MCF 10A (cell line): Measurements from ENCODE around the gene KCNG4. TPM values are rescaled to one million over a fixed set of nuclear protein-coding genes. Genes with fewer than 3 reads are reported as not detected.

Source experiments
- BruUV-seq: library from RNA; stranded (reverse); fragments of 400-500 nt; replicated peaks from 2 replicates; lab custom pipeline; 2021; lab: Mats Ljungman, UMichigan
- CTCF ChIA-PET: fragments of 300-600 bp; sonication (Branson Sonifier 250); formaldehyde crosslinking; extraction: SDS; loops from one replicate; lab custom pipeline; 2021; ENCODE audit warnings: antibody characterized with exemption, inconsistent platforms; lab: Yijun Ruan, JAX
- POLR2A ChIA-PET: fragments of 300-600, 350-650 bp; sonication (Branson Sonifier 250); formaldehyde crosslinking; extraction: SDS; loops from one replicate; lab custom pipeline; 2020; ENCODE audit warnings: antibody characterized with exemption, inconsistent platforms; lab: Yijun Ruan, JAX
- DNase-seq: peaks from one replicate; pipeline ENCODE4 v3.0.0-alpha.2; 2018; ENCODE audit not compliant: unreplicated experiment
- H3K27ac Mint-ChIP-seq: one replicate; pipeline ENCODE4 v1.8.0; 2022; ENCODE audit warnings: mild to moderate bottlenecking, low read depth, mixed read lengths; ENCODE audit not compliant: unreplicated experiment
- H3K27me3 Mint-ChIP-seq: one replicate; pipeline ENCODE4 v1.8.0; 2022; ENCODE audit warnings: mixed read lengths; ENCODE audit not compliant: insufficient read depth, unreplicated experiment
- H3K36me3 Mint-ChIP-seq: one replicate; pipeline ENCODE4 v1.8.0; 2022; ENCODE audit warnings: mild to moderate bottlenecking, moderate library complexity, mixed read lengths; ENCODE audit not compliant: insufficient read depth, unreplicated experiment
- H3K4me1 Mint-ChIP-seq: one replicate; pipeline ENCODE4 v1.8.0; 2022; ENCODE audit warnings: mixed read lengths; ENCODE audit not compliant: insufficient read depth, unreplicated experiment
- H3K4me3 Mint-ChIP-seq: one replicate; pipeline ENCODE4 v1.8.0; 2022; ENCODE audit warnings: mild to moderate bottlenecking, moderate library complexity, mixed read lengths; ENCODE audit not compliant: unreplicated experiment
- H3K9me3 Mint-ChIP-seq: one replicate; pipeline ENCODE4 v1.8.0; 2022; ENCODE audit warnings: mixed read lengths; ENCODE audit not compliant: unreplicated experiment
- CTCF ChIP-seq: fragments of 200-600 bp; IDR thresholded peaks from one replicate; pipeline ENCODE4 v1.8.0; 2022; ENCODE audit warnings: antibody characterized with exemption, mild to moderate bottlenecking; ENCODE audit not compliant: unreplicated experiment
- intact Hi-C: fragments of 100-400 bp; cut with micrococcal nuclease; formaldehyde crosslinking; loops from 2 replicates; pipeline ENCODE4 v1.14.1; 2022
- total RNA-seq: library from RNA; stranded (reverse); gene quantifications from 2 replicates; pipeline ENCODE4 v1.2.3, GENCODE V29; 2022

Gene KCNG4
- total RNA-seq, 1 experiment from 2014 or later, result not detected

GRCh38 chr16:84194470-84195200 lies 45.2 kb downstream of the KCNG4 start:
- Mint-ChIP-seq H3K4me1 (peaks cover 14% of the 10 kb centered on the region), H3K27me3 (no peaks in the 10 kb centered on the region)

DNA sequence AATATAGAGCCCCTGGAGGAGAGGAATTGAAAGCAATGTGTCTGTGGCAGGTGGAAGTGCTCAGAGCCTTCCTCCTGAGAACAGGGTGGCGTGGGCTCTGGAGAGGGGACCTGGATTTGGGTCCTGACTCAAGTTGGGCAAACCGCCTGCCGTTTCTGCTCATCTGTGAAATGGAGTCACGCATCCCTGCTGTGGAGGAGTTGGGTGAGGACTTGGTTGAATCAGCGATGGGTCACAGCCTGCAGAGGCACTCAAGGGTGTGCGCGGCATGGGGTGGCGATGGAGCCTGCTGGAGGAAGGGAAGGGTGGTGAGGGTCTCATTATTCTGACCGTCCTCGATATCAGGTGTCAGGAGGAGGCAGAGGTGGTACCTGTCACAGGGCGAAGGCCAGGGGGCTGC lies 45.8 kb downstream of the KCNG4 start:
- DNase-seq, result no peak
- Mint-ChIP-seq H3K4me1 (peaks cover 13% of the 10 kb centered on the region), H3K27me3 (no peaks in the 10 kb centered on the region), H3K27ac (no peak overlapping the region), H3K36me3 (no peaks in the 10 kb centered on the region), H3K9me3 (no peaks in the 10 kb centered on the region), H3K4me3 (no peak overlapping the region)
- no peak for TF ChIP-seq CTCF
- BruUV-seq, result no TSS peak
- CTCF ChIA-PET, result no interaction called here
- intact Hi-C loops, result no loop called here
- POLR2A ChIA-PET, result no interaction called here

More at GRCh38 chr16:84194470-84195200, 45.2 kb downstream of the KCNG4 start:
- intact Hi-C loops, result no loop called here
- Mint-ChIP-seq H3K36me3 (no peaks in the 10 kb centered on the region), H3K9me3 (no peaks in the 10 kb centered on the region), H3K27ac (no peak overlapping the region), H3K4me3 (no peak overlapping the region)
- no TSS peak for BruUV-seq
- TF ChIP-seq CTCF, result no peak
- ChIA-PET CTCF (no interaction called here), POLR2A (no interaction called here)
- no peak for DNase-seq

DNA sequence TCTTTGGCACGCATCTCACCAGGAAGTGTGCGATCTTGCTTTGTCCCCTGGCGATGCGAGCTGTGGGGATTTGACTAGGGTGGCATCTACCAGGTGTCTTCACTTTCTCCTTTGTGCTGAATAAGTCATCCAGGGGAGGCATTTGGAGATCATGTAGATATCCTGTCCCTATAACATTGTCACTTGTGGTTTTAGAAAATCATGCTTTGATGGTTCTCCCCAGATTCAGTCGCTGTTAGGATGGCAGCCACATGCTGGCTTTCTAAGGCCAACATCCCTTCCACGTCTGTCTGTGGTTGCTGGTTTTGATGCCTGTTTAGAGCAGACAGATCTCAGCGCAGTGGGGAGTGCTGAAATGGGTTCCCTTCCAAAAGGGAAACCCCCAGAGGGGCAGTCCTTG lies 46.3 kb downstream of the KCNG4 start:
- no peak for TF ChIP-seq CTCF
- DNase-seq, result no peak
- ChIA-PET POLR2A (no interaction called here), CTCF (no interaction called here)
- no TSS peak for BruUV-seq
- Mint-ChIP-seq H3K27ac (no peak overlapping the region), H3K27me3 (no peaks in the 10 kb centered on the region), H3K4me3 (no peak overlapping the region), H3K9me3 (no peaks in the 10 kb centered on the region), H3K36me3 (no peaks in the 10 kb centered on the region), H3K4me1 (peaks cover 10% of the 10 kb centered on the region)
- intact Hi-C loops, result no loop called here

DNA sequence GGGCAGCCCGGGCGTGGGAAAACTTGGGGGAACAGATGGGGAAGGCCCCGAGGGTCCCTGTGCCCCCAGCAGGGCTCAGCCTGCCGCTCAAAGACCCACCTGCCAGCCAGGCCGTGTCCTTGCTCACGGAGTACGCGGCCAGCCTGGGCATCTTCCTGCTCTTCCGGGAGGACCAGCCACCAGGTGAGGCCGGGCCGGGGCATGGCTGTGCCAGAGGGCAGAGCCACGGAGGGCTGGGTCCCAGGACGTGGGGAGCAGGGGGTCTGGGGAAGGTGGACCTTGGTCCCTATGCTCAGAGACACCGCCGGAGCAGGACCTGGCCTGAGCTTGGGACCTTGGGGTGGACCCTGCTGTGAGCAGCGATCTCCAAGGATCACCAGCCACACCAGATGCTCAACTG lies 48.3 kb downstream of the KCNG4 start:
- DNase-seq, result no peak
- no TSS peak for BruUV-seq
- intact Hi-C loops, result no loop called here
- Mint-ChIP-seq H3K4me3 (no peak overlapping the region), H3K27ac (no peak overlapping the region), H3K4me1 (no peaks in the 10 kb centered on the region), H3K27me3 (no peaks in the 10 kb centered on the region), H3K9me3 (no peaks in the 10 kb centered on the region), H3K36me3 (no peaks in the 10 kb centered on the region)
- CTCF ChIA-PET, result interaction anchor here (0.5 to 1.2 kb wide), 2 partner anchors 106 to 128 kb away, joined by 3 read pairs; no protein-coding TSS in a partner anchor
- no peak for TF ChIP-seq CTCF
- POLR2A ChIA-PET, result no interaction called here
